SK-N-SH treated with all-trans-retinoic acid at 6 μM for 48 hours (cell line): ENCODE measurements around the gene AGBL1.

Source experiments
- ARNTL ChIP-seq: fragments of 450-650 bp; formaldehyde crosslinking; IDR thresholded peaks from 2 replicates; pipeline ENCODE4 v1.5.0; 2020; ENCODE audit warnings: low read depth, mild to moderate bottlenecking, moderate library complexity, borderline replicate concordance
- RARB ChIP-seq: fragments of 250-450 bp; sonication (Bioruptor Pico); IDR thresholded peaks from 2 replicates; pipeline ENCODE4 v1.8.0; 2021; ENCODE audit warnings: mild to moderate bottlenecking, moderate library complexity
- ZFP30 ChIP-seq: fragments of 450-650 bp; formaldehyde crosslinking; IDR thresholded peaks from 2 replicates; pipeline ENCODE4 v1.5.0; 2022; ENCODE audit warnings: mild to moderate bottlenecking, moderate library complexity

- no peak for TF ChIP-seq ARNTL
- no peak for TF ChIP-seq RARB (CRISPR knock-in tag)
- no peak for TF ChIP-seq ZFP30
Measured at GRCh38 chr15:86312486-86312885, 232.8 kb downstream of the AGBL1 start.
